A549 (cell line): ENCODE measurements around the gene TPST1. TPM values are rescaled to one million over a fixed set of nuclear protein-coding genes. Genes with fewer than 3 reads are reported as not detected.

Experiments used
- ATAC-seq, 2 experiments: fragments of 200-7000 bp in 1 of 2; fragments of >200 bp in 1 of 2; cut with Nextera tagmentation in 1 of 2; cut with Tn5 transposase in 1 of 2; 3 replicates each; pipeline versions ENCODE4 v1.8.0 to v1.9.1; 2018 to 2020; ENCODE audit warnings: mild to moderate bottlenecking in 1 of 2, moderate library complexity in 1 of 2
- CTCF ChIA-PET: fragments of 300-600 bp; sonication (Branson Sonifier 250); formaldehyde crosslinking; extraction: SDS; loops from one replicate; lab custom pipeline; 2021; ENCODE audit warnings: antibody characterized with exemption, inconsistent platforms; lab: Yijun Ruan, JAX
- POLR2A ChIA-PET: fragments of 350-600 bp; formaldehyde crosslinking; extraction: SDS; loops from one replicate; lab custom pipeline; 2021; ENCODE audit warnings: antibody characterized with exemption, inconsistent platforms; lab: Yijun Ruan, JAX
- DNase-seq, 2 experiments: peaks; one replicate each; pipeline versions ENCODE4 v3.0.0 to v3.0.0-alpha.2; 2011 to 2016; ENCODE audit warnings: low read depth in 1 of 2, low spot score in 1 of 2
- FAIRE-seq: peaks from 2 replicates; lab custom pipeline; 2011; peaks lifted over from hg19 to GRCh38; lab: Jason Lieb, UNC
- H3K27ac ChIP-seq, 2 experiments: fragments of >200 bp; sonication (Bioruptor Twin); formaldehyde crosslinking; 3 replicates each; pipeline ENCODE4 v1.5.1; 2016 to 2017
- H3K4me1 ChIP-seq: fragments of >200 bp; sonication (Bioruptor Twin); formaldehyde crosslinking; 3 replicates; pipeline ENCODE4 v1.6.1; 2016
- H3K4me2 ChIP-seq: fragments of >200 bp; sonication (Bioruptor Twin); formaldehyde crosslinking; 3 replicates; pipeline ENCODE4 v1.6.1; 2016
- H3K4me3 ChIP-seq: fragments of >200 bp; sonication (Bioruptor Twin); formaldehyde crosslinking; 3 replicates; pipeline ENCODE4 v1.5.1; 2016
- H3K9me3 ChIP-seq: fragments of >200 bp; sonication (Bioruptor Twin); formaldehyde crosslinking; 3 replicates; pipeline ENCODE4 v1.6.1; 2016
- ATOH8 ChIP-seq: fragments of 250-450 bp; sonication (Bioruptor Pico); IDR thresholded peaks from 2 replicates; pipeline ENCODE4 v1.5.0; 2020; ENCODE audit warnings: low read depth, mild to moderate bottlenecking, moderate library complexity
- BCL3 ChIP-seq: fragments of >200 bp; sonication (Bioruptor Twin); formaldehyde crosslinking; IDR thresholded peaks from 3 replicates; pipeline ENCODE4 v1.6.1; 2016
- BHLHE40 ChIP-seq: IDR thresholded peaks from 2 replicates; pipeline ENCODE4 v1.6.1; 2012; ENCODE audit warnings: low read depth, low read length, inconsistent platforms
- CBX8 ChIP-seq: fragments of 200-600 bp; sonication (generic); IDR thresholded peaks from 2 replicates; pipeline ENCODE4 v1.6.1; 2016
- FOXS1 ChIP-seq: fragments of 250-450 bp; sonication (Bioruptor Pico); IDR thresholded peaks from 2 replicates; pipeline ENCODE4 v1.5.0; 2020; ENCODE audit warnings: mild to moderate bottlenecking, moderate library complexity
- GATA3 ChIP-seq: IDR thresholded peaks from 2 replicates; pipeline ENCODE4 v1.6.1; 2012; ENCODE audit warnings: borderline replicate concordance
- HES2 ChIP-seq: fragments of >200 bp; sonication (Bioruptor Twin); formaldehyde crosslinking; IDR thresholded peaks from 2 replicates; pipeline ENCODE4 v1.6.1; 2016
- HOXA7 ChIP-seq: fragments of 250-450 bp; sonication (Bioruptor Pico); IDR thresholded peaks from 2 replicates; pipeline ENCODE4 v1.5.0; 2020; ENCODE audit warnings: mild to moderate bottlenecking, moderate library complexity
- HOXB13 ChIP-seq: fragments of 250-450 bp; sonication (Bioruptor Pico); IDR thresholded peaks from 2 replicates; pipeline ENCODE4 v1.5.0; 2020; ENCODE audit warnings: low read depth, mild to moderate bottlenecking, moderate library complexity
- HOXB5 ChIP-seq: fragments of 250-450 bp; sonication (Bioruptor Pico); IDR thresholded peaks from 2 replicates; pipeline ENCODE4 v1.5.0; 2020; ENCODE audit warnings: mild to moderate bottlenecking, moderate library complexity
- JUNB ChIP-seq: fragments of >200 bp; sonication (Bioruptor Twin); formaldehyde crosslinking; IDR thresholded peaks from 2 replicates; pipeline ENCODE4 v1.6.1; 2016
- KDM1A ChIP-seq: fragments of 200-600 bp; sonication (generic); IDR thresholded peaks from 2 replicates; pipeline ENCODE4 v1.6.1; 2016; ENCODE audit warnings: low read depth, mild to moderate bottlenecking
- KDM5A ChIP-seq: fragments of 200-600 bp; sonication (generic); IDR thresholded peaks from 2 replicates; pipeline ENCODE4 v1.6.1; 2016; ENCODE audit warnings: antibody characterized with exemption, mild to moderate bottlenecking
- MAZ ChIP-seq: fragments of 150-350 bp; IDR thresholded peaks from 2 replicates; pipeline ENCODE4 v1.6.1; 2014; ENCODE audit warnings: antibody characterized with exemption, low read depth, low read length, borderline replicate concordance
- MYC ChIP-seq: IDR thresholded peaks from 2 replicates; pipeline ENCODE4 v1.6.1; 2012; ENCODE audit warnings: mild to moderate bottlenecking, inconsistent platforms, low read length, improper control_type of control experiment, borderline replicate concordance
- NFE2L2 ChIP-seq: fragments of 150-350 bp; conservative IDR thresholded peaks from 2 replicates; pipeline ENCODE4 v1.6.1; 2014; ENCODE audit warnings: low read length
- NPAS2 ChIP-seq: fragments of 250-450 bp; sonication (Bioruptor Pico); IDR thresholded peaks from 2 replicates; pipeline ENCODE4 v1.8.0; 2022; ENCODE audit warnings: mild to moderate bottlenecking, moderate library complexity, borderline replicate concordance
- RCOR1 ChIP-seq: fragments of 150-350 bp; IDR thresholded peaks from 2 replicates; pipeline ENCODE4 v1.6.1; 2014; ENCODE audit warnings: antibody characterized with exemption, low read length, low read depth
- RNF2 ChIP-seq: fragments of 200-600 bp; sonication (generic); IDR thresholded peaks from 2 replicates; pipeline ENCODE4 v1.6.1; 2016; ENCODE audit warnings: low read depth, mild to moderate bottlenecking, antibody characterized with exemption, moderate library complexity, borderline replicate concordance
- SREBF2 ChIP-seq: fragments of 450-650 bp; IDR thresholded peaks from 2 replicates; pipeline ENCODE4 v1.6.1; 2014; ENCODE audit warnings: mild to moderate bottlenecking, moderate library complexity
- TFCP2L1 ChIP-seq: fragments of 250-450 bp; sonication (Bioruptor Pico); IDR thresholded peaks from 2 replicates; pipeline ENCODE4 v1.5.0; 2021; ENCODE audit warnings: mild to moderate bottlenecking
- ZFP36 ChIP-seq: fragments of 450-650 bp; IDR thresholded peaks from 2 replicates; pipeline ENCODE4 v1.6.1; 2014; ENCODE audit warnings: borderline replicate concordance; ENCODE audit not compliant: partially characterized antibody
- WGBS: methylation state at CpG from one replicate; pipeline ENCODE4 v1.1.6; 2017; ENCODE audit errors: missing lambda C conversion rate; 5-methylcytosine and 5-hydroxymethylcytosine counted together
- polyA plus RNA-seq, 4 experiments: library from polyadenylated mRNA; depleted of rRNA in 3 of 4; stranded (reverse); fragments of >200 nt; fragmentation: RNase III in 1 of 4; extraction: RNeasy Plus Mini Kit Qiagen cat#74134 plus additional on column Dnase treatment in 1 of 4; gene quantifications; 2 replicates in 3 of 4; 3 replicates in 1 of 4; pipeline ENCODE4 v1.2.3, GENCODE V29; 2011 to 2017
- TF ChIP-seq, protein P1 (sequence below): IDR thresholded peaks from 2 replicates; pipeline ENCODE4 v1.6.1; 2012
- TF ChIP-seq, protein P2 (sequence below): IDR thresholded peaks from 2 replicates; pipeline ENCODE4 v1.6.1; 2012
- TF ChIP-seq, protein P3 (sequence below): fragments of 150-350 bp; IDR thresholded peaks from 2 replicates; pipeline ENCODE4 v1.6.1; 2014; ENCODE audit warnings: low read depth, mild to moderate bottlenecking, low read length

TPST1 gene
- polyA plus RNA-seq, 2 of the 4 experiments (the other 2 are of a cell fraction): 14.6 to 20.4 TPM

GRCh38 chr7:66216687-66217086 lies 11.6 kb downstream of the TPST1 start:
- no peak for ATAC-seq

GRCh38 chr7:66219805-66220204 lies 14.7 kb downstream of the TPST1 start:
- H3K4me2 ChIP-seq: no peak overlapping the region
- no peaks in the 10 kb centered on the region for H3K9me3 ChIP-seq
- DNase-seq: no peak
- TF ChIP-seq, protein P1, sequence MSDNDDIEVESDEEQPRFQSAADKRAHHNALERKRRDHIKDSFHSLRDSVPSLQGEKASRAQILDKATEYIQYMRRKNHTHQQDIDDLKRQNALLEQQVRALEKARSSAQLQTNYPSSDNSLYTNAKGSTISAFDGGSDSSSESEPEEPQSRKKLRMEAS: no peak
- TF ChIP-seq, protein P2, sequence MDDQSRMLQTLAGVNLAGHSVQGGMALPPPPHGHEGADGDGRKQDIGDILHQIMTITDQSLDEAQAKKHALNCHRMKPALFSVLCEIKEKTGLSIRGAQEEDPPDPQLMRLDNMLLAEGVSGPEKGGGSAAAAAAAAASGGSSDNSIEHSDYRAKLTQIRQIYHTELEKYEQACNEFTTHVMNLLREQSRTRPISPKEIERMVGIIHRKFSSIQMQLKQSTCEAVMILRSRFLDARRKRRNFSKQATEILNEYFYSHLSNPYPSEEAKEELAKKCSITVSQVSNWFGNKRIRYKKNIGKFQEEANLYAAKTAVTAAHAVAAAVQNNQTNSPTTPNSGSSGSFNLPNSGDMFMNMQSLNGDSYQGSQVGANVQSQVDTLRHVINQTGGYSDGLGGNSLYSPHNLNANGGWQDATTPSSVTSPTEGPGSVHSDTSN: no peak
- no peak for TF ChIP-seq KDM5A
- no peak for TF ChIP-seq BHLHE40
- no peak for TF ChIP-seq TFCP2L1 (CRISPR knock-in tag)
- TF ChIP-seq GATA3: no peak
- TF ChIP-seq NPAS2 (CRISPR knock-in tag): no peak
- no peak for TF ChIP-seq ATOH8 (CRISPR knock-in tag)
- TF ChIP-seq, protein P3, sequence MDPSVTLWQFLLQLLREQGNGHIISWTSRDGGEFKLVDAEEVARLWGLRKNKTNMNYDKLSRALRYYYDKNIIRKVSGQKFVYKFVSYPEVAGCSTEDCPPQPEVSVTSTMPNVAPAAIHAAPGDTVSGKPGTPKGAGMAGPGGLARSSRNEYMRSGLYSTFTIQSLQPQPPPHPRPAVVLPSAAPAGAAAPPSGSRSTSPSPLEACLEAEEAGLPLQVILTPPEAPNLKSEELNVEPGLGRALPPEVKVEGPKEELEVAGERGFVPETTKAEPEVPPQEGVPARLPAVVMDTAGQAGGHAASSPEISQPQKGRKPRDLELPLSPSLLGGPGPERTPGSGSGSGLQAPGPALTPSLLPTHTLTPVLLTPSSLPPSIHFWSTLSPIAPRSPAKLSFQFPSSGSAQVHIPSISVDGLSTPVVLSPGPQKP: no peak
- no peak for TF ChIP-seq HOXB5 (CRISPR knock-in tag)
- TF ChIP-seq CBX8: no peak
- TF ChIP-seq KDM1A: no peak
- no peak for TF ChIP-seq HOXA7
- TF ChIP-seq ZFP36: no peak
- no peak for TF ChIP-seq HOXB13 (CRISPR knock-in tag)
- no peak for TF ChIP-seq BCL3
- TF ChIP-seq RNF2: no peak
- TF ChIP-seq HES2: no peak
- no peak overlapping the region for H3K27ac ChIP-seq
- H3K4me1 ChIP-seq: no peaks in the 10 kb centered on the region
- no peak for ATAC-seq
- WGBS: 50% methylated on average over 1 of the region's 1 CpG
- H3K4me3 ChIP-seq: no peak overlapping the region
- POLR2A ChIA-PET: no interaction called here
- CTCF ChIA-PET: interaction anchor here (1.9 kb wide), 1 partner anchor 15 kb away, joined by 8 read pairs; the partner anchor contains the start of gene TPST1
- no peak for FAIRE-seq

More at GRCh38 chr7:66216687-66217086, 11.6 kb downstream of the TPST1 start:
- POLR2A ChIA-PET: no interaction called here
- CTCF ChIA-PET: no interaction called here
- H3K4me3 ChIP-seq: no peak overlapping the region
- no peaks in the 10 kb centered on the region for H3K4me1 ChIP-seq
- TF ChIP-seq JUNB (no peak), RCOR1 (no peak), FOXS1 (CRISPR knock-in tag) (no peak), MYC (no peak), MAZ (no peak), SREBF2 (no peak), ATOH8 (CRISPR knock-in tag) (no peak), NFE2L2 (no peak), BCL3 (no peak)
- TF ChIP-seq, protein P2: no peak
- H3K4me2 ChIP-seq: no peak overlapping the region
- H3K9me3 ChIP-seq: no peaks in the 10 kb centered on the region
- no peak for FAIRE-seq
- H3K27ac ChIP-seq: no peak overlapping the region
- no peak for DNase-seq
- WGBS: 98% methylated on average over 4 of the region's 4 CpGs
